SU-DHL-6 (cell line): ENCODE data around the gene WDR74.

Experiments
- H2AFZ ChIP-seq: fragments of 200-600 bp; sonication (generic); 2 replicates; pipeline ENCODE4 v1.6.1; 2014; ENCODE audit warnings: low read depth, mild to moderate bottlenecking, moderate library complexity, mixed read lengths, antibody characterized with exemption, low read length; ENCODE audit not compliant: severe bottlenecking
- H3F3A ChIP-seq: fragments of 200-600 bp; shearing (Covaris generic); 2 replicates; pipeline ENCODE4 v1.6.0; 2016; ENCODE audit warnings: antibody characterized with exemption, mild to moderate bottlenecking; ENCODE audit not compliant: insufficient read depth
- H3K27ac ChIP-seq: fragments of 200-600 bp; sonication (generic); 2 replicates; pipeline ENCODE4 v1.5.1; 2016; ENCODE audit warnings: low read depth, mild to moderate bottlenecking, low read length, moderate library complexity, mixed read lengths
- H3K27me3 ChIP-seq: fragments of 200-600 bp; sonication (generic), shearing (Covaris generic); 2 replicates; pipeline ENCODE4 v1.6.0; 2014; ENCODE audit warnings: mild to moderate bottlenecking, low read length
- H3K36me3 ChIP-seq: fragments of 200-600 bp; sonication (generic); 2 replicates; pipeline ENCODE4 v1.6.1; 2014; ENCODE audit warnings: mild to moderate bottlenecking, low read length, mixed read lengths
- H3K4me2 ChIP-seq: fragments of 300-600, 200-600 bp; shearing (Covaris generic), sonication (generic); 2 replicates; pipeline ENCODE4 v1.6.0; 2014; ENCODE audit warnings: low read length, low read depth, mild to moderate bottlenecking; ENCODE audit not compliant: poor library complexity, severe bottlenecking
- H3K4me3 ChIP-seq: fragments of 200-600 bp; sonication (generic); 2 replicates; pipeline ENCODE4 v1.5.1; 2014; ENCODE audit warnings: antibody characterized with exemption, low read length, mild to moderate bottlenecking, mixed read lengths; ENCODE audit not compliant: insufficient read depth, poor library complexity, severe bottlenecking
- H3K79me2 ChIP-seq: fragments of 200-600 bp; sonication (generic); 2 replicates; pipeline ENCODE4 v1.6.1; 2014; ENCODE audit warnings: mild to moderate bottlenecking, low read length, moderate library complexity; ENCODE audit not compliant: insufficient read depth
- H3K9ac ChIP-seq: fragments of 200-600 bp; sonication (generic); 2 replicates; pipeline ENCODE4 v1.7.0; 2014; ENCODE audit warnings: mild to moderate bottlenecking, low read length
- H3K9me2 ChIP-seq: fragments of 200-600 bp; sonication (generic); replicated peaks from 2 replicates; pipeline ENCODE4 v1.6.1; 2014; ENCODE audit warnings: low read length; ENCODE audit not compliant: insufficient read depth
- H3K9me3 ChIP-seq: fragments of 200-600 bp; sonication (generic); 2 replicates; pipeline ENCODE4 v1.6.1; 2014; ENCODE audit warnings: low read length, mixed read lengths; ENCODE audit not compliant: insufficient read depth
- H4K20me1 ChIP-seq: fragments of 200-600 bp; sonication (generic); 2 replicates; pipeline ENCODE4 v1.6.1; 2014; ENCODE audit warnings: low read depth, mild to moderate bottlenecking, antibody characterized with exemption, low read length, moderate library complexity, mixed read lengths
- EZH2phosphoT487 ChIP-seq: fragments of 200-600 bp; sonication (generic), shearing (Covaris generic); conservative IDR thresholded peaks from 2 replicates; pipeline ENCODE4 v1.6.1; 2018; ENCODE audit warnings: mild to moderate bottlenecking, antibody characterized with exemption, low read length, moderate library complexity, mixed read lengths
- TF ChIP-seq, protein P1 (sequence below): fragments of 200-600 bp; sonication (generic); IDR thresholded peaks from one replicate; pipeline ENCODE4 v1.5.1; 2017; ENCODE audit warnings: antibody characterized with exemption, mild to moderate bottlenecking, low read length, moderate library complexity; ENCODE audit not compliant: insufficient read depth, poor library complexity, severe bottlenecking

Gene WDR74

DNA sequence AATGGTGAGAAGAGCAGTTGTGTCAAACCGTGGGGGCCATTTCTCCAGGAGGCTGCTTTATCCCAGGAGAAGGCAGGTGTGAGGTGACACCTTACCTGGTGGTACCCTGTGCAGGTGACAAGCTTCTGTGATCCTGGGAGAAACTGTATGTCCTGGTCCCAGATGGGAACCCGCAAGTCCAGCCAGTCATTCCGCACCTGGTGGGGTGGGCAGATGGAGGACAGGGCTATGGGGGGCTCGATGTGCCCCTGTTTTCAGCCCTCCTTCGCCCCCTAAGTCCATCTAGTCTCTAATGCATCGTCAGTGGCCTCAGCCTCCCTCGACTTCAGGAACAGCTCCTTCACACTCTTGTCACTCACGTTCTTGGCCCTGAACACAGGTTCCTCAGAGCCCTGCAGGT lies 4.1 kb downstream of the WDR74 start:
- H2AFZ ChIP-seq: no peak overlapping the region
- no peak overlapping the region for H3K4me2 ChIP-seq
- no peak overlapping the region for H3K4me3 ChIP-seq
- H3K9me2 ChIP-seq: no peaks in the 10 kb centered on the region
- no peak for TF ChIP-seq EZH2phosphoT487
- no peaks in the 10 kb centered on the region for H4K20me1 ChIP-seq
- H3F3A ChIP-seq: peaks cover 16% of the 10 kb centered on the region
- no peak overlapping the region for H3K27ac ChIP-seq
- H3K27me3 ChIP-seq: no peaks in the 10 kb centered on the region
- H3K9ac ChIP-seq: no peak overlapping the region
- peaks cover 42% of the 10 kb centered on the region for H3K79me2 ChIP-seq
- 0 out of 2 replicates have a peak, but pooled peaks cover 3% of the 10 kb centered on the region for H3K36me3 ChIP-seq
- no peaks in the 10 kb centered on the region for H3K9me3 ChIP-seq

DNA sequence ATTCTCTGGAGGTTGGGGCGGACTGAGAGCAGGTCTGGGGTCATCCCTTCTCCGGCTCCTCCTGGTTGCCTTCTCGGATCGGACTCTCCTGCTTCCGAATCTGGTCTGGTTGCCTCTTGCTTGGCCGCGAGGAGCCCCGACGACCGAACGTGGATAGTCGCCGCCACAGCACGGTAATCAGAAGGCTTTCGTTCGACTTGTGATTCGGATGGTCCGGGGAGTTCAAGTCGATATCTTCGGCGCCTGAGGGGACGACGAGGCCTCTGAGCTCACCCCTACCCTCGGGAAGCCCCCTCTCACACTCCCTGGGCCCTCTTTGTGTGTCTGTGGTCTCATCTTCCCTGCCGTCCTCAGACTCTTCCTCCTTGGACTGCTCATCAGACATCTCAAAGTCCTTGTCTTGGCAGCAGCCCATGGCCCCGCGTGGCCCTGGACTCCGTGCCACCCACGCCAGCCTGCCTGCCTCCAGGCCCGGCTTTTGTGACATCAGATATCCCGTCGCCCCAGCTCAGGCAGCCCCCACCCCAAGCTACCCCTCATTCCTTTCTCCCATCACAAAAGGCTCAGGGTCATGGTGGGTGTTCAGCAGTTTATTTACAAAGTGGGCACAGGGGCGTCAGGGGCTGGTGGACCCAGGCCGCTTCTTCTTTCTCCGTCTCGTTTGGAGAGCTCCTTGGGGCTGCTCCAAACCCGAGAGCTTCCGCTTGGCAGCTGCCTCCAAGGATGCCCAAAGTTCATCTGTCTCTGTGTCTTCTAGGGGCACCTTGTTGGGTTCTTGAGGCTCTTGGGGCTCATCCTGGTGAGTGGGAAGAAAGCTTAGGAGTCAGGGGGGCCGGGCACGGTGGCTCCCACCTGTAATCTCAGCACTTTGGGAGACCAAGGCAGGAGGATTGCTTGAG lies 6.8 kb downstream of the WDR74 start, which contains the start of gene TEX54:
TSS of gene TEX54 (minus strand) at position 506 of the 899 bp plus-strand sequence.
- H4K20me1 ChIP-seq: no peaks in the 10 kb centered on the region
- H3F3A ChIP-seq: peaks cover 7% of the 10 kb centered on the region; the same call in 1 of the 2 replicates
- H3K27ac ChIP-seq: peak within 1 kb of the TSS; percentile 64
- no peak within 1 kb of the TSS for H2AFZ ChIP-seq
- H3K9me3 ChIP-seq: no peaks in the 10 kb centered on the region
- H3K4me2 ChIP-seq: peak within 1 kb of the TSS; percentile 66
- no peak for TF ChIP-seq EZH2phosphoT487
- TF ChIP-seq, protein P1, sequence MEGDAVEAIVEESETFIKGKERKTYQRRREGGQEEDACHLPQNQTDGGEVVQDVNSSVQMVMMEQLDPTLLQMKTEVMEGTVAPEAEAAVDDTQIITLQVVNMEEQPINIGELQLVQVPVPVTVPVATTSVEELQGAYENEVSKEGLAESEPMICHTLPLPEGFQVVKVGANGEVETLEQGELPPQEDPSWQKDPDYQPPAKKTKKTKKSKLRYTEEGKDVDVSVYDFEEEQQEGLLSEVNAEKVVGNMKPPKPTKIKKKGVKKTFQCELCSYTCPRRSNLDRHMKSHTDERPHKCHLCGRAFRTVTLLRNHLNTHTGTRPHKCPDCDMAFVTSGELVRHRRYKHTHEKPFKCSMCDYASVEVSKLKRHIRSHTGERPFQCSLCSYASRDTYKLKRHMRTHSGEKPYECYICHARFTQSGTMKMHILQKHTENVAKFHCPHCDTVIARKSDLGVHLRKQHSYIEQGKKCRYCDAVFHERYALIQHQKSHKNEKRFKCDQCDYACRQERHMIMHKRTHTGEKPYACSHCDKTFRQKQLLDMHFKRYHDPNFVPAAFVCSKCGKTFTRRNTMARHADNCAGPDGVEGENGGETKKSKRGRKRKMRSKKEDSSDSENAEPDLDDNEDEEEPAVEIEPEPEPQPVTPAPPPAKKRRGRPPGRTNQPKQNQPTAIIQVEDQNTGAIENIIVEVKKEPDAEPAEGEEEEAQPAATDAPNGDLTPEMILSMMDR: no peak
- H3K27me3 ChIP-seq: no peaks in the 10 kb centered on the region
- H3K9me2 ChIP-seq: no peaks in the 10 kb centered on the region
- peaks cover 42% of the 10 kb centered on the region for H3K79me2 ChIP-seq
- 0 out of 2 replicates have a peak, but pooled peaks cover 3% of the 10 kb centered on the region for H3K36me3 ChIP-seq
- H3K4me3 ChIP-seq: peak within 1 kb of the TSS; percentile 87
- H3K9ac ChIP-seq: peak within 1 kb of the TSS; percentile 81

DNA sequence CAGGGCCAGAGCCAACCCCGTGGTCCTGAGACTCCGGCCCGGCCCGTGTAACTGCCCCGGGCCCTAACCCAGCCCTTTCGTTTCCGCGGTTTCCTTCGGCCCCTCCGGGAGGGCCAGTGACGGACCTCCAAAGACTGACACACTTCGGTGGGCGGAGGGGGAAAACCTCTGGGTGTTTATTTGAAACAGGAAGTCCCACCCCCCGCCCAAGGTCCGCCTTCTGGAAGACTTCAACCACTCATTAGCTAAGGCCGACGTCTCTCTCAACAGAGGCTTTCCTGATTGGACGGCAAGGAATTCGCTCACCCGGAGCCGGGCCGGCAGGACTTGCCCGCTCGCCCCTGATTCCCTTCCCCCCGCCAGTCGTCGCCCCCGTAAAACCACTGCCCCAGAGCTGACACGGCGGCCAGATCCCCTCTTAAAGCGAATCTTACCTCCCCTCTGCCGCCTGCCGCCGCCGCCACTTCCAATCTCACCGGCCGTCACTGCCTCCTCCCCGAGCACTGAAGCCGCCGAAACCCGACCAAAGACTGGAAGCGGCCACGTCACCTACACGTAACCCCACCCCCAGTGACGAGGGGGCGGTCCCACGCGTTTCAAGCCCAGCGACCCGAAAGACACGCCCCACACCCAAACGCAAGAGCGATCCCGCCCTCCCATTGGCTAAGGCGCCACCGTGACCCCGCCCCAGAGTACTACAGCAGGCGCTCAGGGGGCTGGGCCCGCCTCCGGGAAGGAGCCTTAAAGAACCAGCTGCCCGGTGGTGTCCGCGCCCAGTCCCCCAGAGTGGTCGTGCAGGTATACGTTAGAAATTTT lies 7.7 kb downstream of the WDR74 start, which contains the start of gene STX5:
TSS of gene STX5 (minus strand) at position 532 of the 816 bp plus-strand sequence. CDS start 808 bp downstream, outside the sequence.
- H3K4me2 ChIP-seq: peak within 1 kb of the TSS; percentile 87
- H3F3A ChIP-seq: peaks cover 7% of the 10 kb centered on the region; the same call in 1 of the 2 replicates
- H3K36me3 ChIP-seq: 0 out of 2 replicates have a peak, but pooled peaks cover 3% of the 10 kb centered on the region
- H3K79me2 ChIP-seq: peaks cover 35% of the 10 kb centered on the region
- peak within 1 kb of the TSS; percentile 87 for H3K4me3 ChIP-seq
- H3K9ac ChIP-seq: peak within 1 kb of the TSS; percentile 81
- H3K9me2 ChIP-seq: no peaks in the 10 kb centered on the region
- H2AFZ ChIP-seq: no peak within 1 kb of the TSS
- no peaks in the 10 kb centered on the region for H3K9me3 ChIP-seq
- H3K27me3 ChIP-seq: no peaks in the 10 kb centered on the region
- TF ChIP-seq, protein P1: no peak
- no peak for TF ChIP-seq EZH2phosphoT487
- peak within 1 kb of the TSS; percentile 64 for H3K27ac ChIP-seq
- no peaks in the 10 kb centered on the region for H4K20me1 ChIP-seq
